Measurements from ENCODE around the gene SHROOM3. TPM values are rescaled to one million over a fixed set of nuclear protein-coding genes. Genes with fewer than 3 reads are reported as not detected.

The SHROOM3 gene
- total RNA-seq, 1 donor from 2014 or later: 42.7 TPM

- no peak for DNase-seq (ENCODE audit: low spot score)
- no peak for TF ChIP-seq CTCF (IDR thresholded peaks at IDR 0.05)
- H3K4me3 Mint-ChIP-seq (ENCODE audit: unreplicated experiment): no peak overlapping the region
- H3K9me3 Mint-ChIP-seq (ENCODE audit: low read depth): peaks cover 18% of the 10 kb centered on the region
- H3K27me3 Mint-ChIP-seq (ENCODE audit: low read depth): no peaks in the 10 kb centered on the region
- peaks cover 6% of the 10 kb centered on the region for H3K36me3 Mint-ChIP-seq (ENCODE audit: low read depth)
- peak overlapping the region; percentile 79 for H3K27ac Mint-ChIP-seq (ENCODE audit: unreplicated experiment)
- peaks cover 30% of the 10 kb centered on the region for H3K4me1 Mint-ChIP-seq (ENCODE audit: low read depth)
These were observed 369.1 kb downstream of the SHROOM3 start for GRCh38 chr4:76804096-76804495.

- DNase-seq (ENCODE audit: low spot score): no peak
- peaks cover 42% of the 10 kb centered on the region for H3K4me1 Mint-ChIP-seq (ENCODE audit: low read depth)
- H3K9me3 Mint-ChIP-seq (ENCODE audit: low read depth): peaks cover 22% of the 10 kb centered on the region
- no peak for TF ChIP-seq CTCF (IDR thresholded peaks at IDR 0.05)
- H3K27me3 Mint-ChIP-seq (ENCODE audit: low read depth): no peaks in the 10 kb centered on the region
- no peak overlapping the region for H3K27ac Mint-ChIP-seq (ENCODE audit: unreplicated experiment)
- H3K4me3 Mint-ChIP-seq (ENCODE audit: unreplicated experiment): no peak overlapping the region
- peaks cover 9% of the 10 kb centered on the region for H3K36me3 Mint-ChIP-seq (ENCODE audit: low read depth)
These were observed 371.3 kb downstream of the SHROOM3 start for GRCh38 chr4:76806346-76806745.

- H3K36me3 Mint-ChIP-seq (ENCODE audit: low read depth): peaks cover 9% of the 10 kb centered on the region
- peaks cover 22% of the 10 kb centered on the region for H3K9me3 Mint-ChIP-seq (ENCODE audit: low read depth)
- H3K27me3 Mint-ChIP-seq (ENCODE audit: low read depth): no peaks in the 10 kb centered on the region
- no peak for DNase-seq (ENCODE audit: low spot score)
- no peak overlapping the region for H3K4me3 Mint-ChIP-seq (ENCODE audit: unreplicated experiment)
- no peak overlapping the region for H3K27ac Mint-ChIP-seq (ENCODE audit: unreplicated experiment)
- peaks cover 46% of the 10 kb centered on the region for H3K4me1 Mint-ChIP-seq (ENCODE audit: low read depth)
- TF ChIP-seq CTCF (IDR thresholded peaks at IDR 0.05): no peak
These were observed 371.7 kb downstream of the SHROOM3 start for GRCh38 chr4:76806757-76807156.

DNA sequence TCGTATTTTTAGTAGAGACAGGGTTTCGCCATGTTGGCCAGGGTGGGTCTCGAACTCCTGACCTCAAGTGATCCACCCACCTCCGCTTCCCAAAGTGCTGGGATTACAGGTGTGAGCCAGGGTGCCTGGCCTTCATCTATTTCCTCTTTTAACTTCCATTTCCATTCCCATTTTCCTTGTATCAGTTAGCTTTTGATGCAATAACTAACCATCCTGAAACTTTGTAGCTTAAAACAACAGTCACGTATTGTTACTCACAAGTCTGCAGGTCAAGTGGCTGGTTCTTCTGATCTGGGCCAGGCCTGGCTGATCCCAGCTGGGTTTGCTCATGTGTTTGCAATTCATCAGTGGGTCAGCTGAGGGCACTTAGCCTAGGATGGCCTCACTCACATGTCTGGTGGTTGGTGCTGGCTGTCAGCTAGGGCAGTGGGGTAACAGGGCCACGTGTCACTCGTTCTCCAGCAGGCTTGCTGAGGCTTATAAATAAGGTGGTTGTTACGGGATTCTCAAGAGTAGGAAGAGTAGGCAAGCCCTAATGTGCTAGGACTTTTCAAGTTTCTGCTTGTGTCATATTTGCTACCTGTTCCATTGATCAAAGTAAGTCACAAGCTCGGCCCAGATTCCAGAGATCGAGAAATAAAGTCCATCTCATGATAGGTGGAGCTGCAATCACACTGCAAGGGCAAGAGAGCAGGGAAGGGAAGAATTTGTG is 374.7 kb downstream of the SHROOM3 start:
- peaks cover 22% of the 10 kb centered on the region for H3K9me3 Mint-ChIP-seq (ENCODE audit: low read depth)
- H3K27me3 Mint-ChIP-seq (ENCODE audit: low read depth): no peaks in the 10 kb centered on the region
- no peak for DNase-seq (ENCODE audit: low spot score)
- no peak overlapping the region for H3K4me3 Mint-ChIP-seq (ENCODE audit: unreplicated experiment)
- peaks cover 9% of the 10 kb centered on the region for H3K36me3 Mint-ChIP-seq (ENCODE audit: low read depth)
- H3K27ac Mint-ChIP-seq (ENCODE audit: unreplicated experiment): peak overlapping the region; percentile 45
- no peak for TF ChIP-seq CTCF (IDR thresholded peaks at IDR 0.05)
- peaks cover 38% of the 10 kb centered on the region for H3K4me1 Mint-ChIP-seq (ENCODE audit: low read depth)

- H3K27ac Mint-ChIP-seq (ENCODE audit: unreplicated experiment): peak overlapping the region; percentile 95
These were observed 376.8 kb downstream of the SHROOM3 start for GRCh38 chr4:76811604-76812412.

More at GRCh38 chr4:76811604-76812412, 376.8 kb downstream of the SHROOM3 start:
- Mint-ChIP-seq H3K27me3 (ENCODE audit: low read depth) (no peaks in the 10 kb centered on the region), H3K9me3 (ENCODE audit: low read depth) (peaks cover 39% of the 10 kb centered on the region), H3K36me3 (ENCODE audit: low read depth) (peaks cover 11% of the 10 kb centered on the region), H3K4me3 (ENCODE audit: unreplicated experiment) (peak overlapping the region; percentile 37), H3K4me1 (ENCODE audit: low read depth) (peaks cover 33% of the 10 kb centered on the region)
- DNase-seq (ENCODE audit: low spot score): no peak
- peak; percentile 50 for TF ChIP-seq CTCF (IDR thresholded peaks at IDR 0.05)

Data from chondrocyte (in vitro differentiated cells).